ENCODE measurements around the gene TYMP.
A peak's percentile ranks its signal among the peaks of the same experiment; 100 is the strongest.
"Not testable (repeated sequence)": the region's sequence is repeated elsewhere in the genome, so short reads cannot be mapped to it uniquely, and the experiment has no call there.

TYMP gene

GRCh38 chr22:50537765-50538164 is 8.0 kb upstream of the TYMP start:
- DNase-seq, result no peak

- no peak for DNase-seq
Observed at GRCh38 chr22:50536226-50536625, 6.4 kb upstream of the TYMP start.

GRCh38 chr22:50535113-50535512 is 5.3 kb upstream of the TYMP start:
- DNase-seq, result no peak

DNA sequence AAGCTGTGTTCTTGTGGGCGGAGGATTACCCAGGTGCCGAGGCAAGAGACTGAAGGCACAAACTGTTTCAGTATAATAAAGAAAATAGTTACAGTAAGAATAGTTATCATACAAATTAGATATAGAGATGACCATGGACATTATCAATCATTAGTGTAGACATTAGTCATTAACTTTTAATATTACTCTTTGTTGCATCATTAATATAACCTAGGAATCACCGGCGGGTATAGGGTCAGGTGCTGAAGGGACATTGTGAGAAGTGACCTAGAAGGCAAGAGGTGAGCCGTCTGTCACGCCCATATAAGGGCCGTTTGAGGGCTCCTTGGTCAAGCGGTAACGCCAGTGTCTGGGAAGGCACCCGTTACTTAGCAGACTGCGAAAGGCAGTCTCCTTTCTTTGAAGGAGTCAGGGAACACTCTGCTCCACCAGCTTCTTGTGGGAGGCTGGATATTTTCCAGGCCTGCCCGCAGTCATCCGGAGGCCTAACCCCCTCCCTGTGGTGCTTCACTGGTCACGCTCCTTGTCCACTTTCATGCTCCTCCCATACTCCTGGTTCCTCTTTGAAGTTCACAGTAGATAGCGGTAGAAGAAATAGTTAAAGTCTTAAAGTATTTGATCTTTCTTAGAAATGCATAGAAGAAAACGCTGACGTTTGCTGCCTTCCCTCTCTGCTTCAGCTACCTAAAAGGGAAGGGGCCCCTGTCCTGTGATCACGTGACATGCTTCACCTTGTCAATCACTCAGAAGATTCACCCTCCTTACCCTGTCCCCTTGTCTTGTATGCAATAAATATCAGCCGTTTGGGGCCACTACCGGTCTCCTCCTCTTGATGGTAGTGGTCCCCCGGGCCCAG is 4.3 kb upstream of the TYMP start:
- not testable (repeated sequence) for DNase-seq

- no peak for DNase-seq
Observed at GRCh38 chr22:50532824-50533796, 3.3 kb upstream of the TYMP start.

GRCh38 chr22:50531962-50532674 is 2.3 kb upstream of the TYMP start:
- DNase-seq, result no peak

GRCh38 chr22:50531546-50531961 is 1.7 kb upstream of the TYMP start:
- no peak for DNase-seq

DNA sequence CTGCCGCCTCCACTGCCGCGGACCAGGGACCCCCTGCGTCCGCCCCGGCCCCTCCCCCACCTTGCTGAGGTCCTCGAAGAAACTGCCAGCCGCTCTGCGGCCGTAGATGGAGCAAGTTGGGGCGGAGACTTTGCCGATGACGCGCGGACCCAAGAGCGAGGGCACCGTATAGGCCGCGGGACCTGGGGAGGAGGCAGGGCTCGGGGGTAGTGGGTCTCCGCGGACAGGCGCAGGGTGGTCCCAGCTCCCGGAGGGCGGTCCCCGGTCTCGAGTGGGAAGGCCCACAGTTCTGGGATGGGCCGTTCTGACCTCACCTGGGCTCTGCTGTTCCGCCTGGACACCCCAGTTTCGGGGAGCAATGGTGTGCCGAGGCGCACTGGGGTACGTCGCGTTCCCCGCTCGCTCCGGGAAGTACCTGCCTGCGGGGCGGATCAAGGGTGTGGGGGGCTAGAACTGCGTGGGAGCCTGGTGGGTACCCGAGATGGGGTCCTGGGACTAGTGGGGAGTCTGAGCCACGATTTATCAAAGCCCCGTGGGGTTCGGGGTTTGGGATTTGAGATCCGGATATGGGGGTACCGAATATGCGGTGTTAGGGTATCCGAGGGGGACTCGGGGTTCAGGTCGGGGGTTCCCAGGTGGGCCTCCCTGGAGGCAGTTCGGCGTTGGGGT is 1.2 kb upstream of the TYMP start:
- no peak for DNase-seq

DNA sequence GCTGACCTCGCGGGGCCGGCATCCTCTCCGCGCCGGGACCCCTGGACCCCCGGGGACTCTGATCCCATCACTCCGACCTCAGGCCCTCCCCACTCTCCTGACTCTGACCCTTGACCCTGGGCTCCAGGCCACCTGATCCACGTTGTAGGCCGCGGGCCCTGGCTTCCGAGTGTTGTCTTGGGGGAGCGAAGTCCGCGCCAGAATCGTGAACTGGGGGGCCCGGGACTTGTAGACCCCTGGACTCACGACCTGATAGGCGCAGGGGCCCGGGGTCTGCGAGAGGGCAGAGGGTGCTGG is 716 bp upstream of the TYMP start:
- no peak for DNase-seq

GRCh38 chr22:50529416-50529896 is 356 bp downstream of the TYMP start:
- DNase-seq, result no peak

- DNase-seq, result no peak
Observed at GRCh38 chr22:50528682-50529415, 963 bp downstream of the TYMP start.

DNA sequence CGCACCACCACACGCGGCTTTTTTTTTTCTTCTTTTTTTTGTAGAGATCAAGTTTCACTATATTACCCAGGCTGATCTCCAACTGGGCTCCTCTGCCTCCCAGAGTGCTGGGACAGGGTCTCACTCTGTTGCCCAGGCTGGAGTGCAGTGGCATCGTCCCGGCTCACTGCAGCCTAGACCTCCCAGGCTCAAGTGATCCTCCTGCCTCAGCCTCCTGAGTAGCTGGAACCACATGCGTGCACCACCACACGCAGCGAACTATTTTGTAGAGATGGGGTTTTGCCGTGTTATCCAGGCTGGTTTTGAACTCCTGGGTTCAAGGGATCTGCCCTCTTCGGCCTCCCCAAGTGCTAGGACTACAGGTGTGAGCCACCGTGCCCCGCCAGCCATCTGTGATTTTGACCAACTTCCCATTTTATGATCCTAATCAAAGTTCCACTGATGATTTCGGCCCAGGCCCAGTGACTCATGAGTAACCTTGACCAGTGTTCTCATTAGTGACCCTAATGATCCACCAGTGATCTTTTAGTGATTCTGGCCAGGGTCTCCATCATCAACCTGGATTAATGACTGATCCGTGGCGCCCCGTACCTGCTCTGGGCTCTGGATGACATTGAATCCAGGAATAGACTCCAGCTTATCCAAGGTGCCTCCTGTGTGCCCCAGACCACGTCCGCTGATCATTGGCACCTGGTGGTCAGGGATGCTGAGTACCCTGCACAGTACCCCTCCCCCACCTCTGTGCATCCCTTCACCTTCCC is 1.7 kb downstream of the TYMP start:
- DNase-seq, result no peak

GRCh38 chr22:50526834-50527801 is 2.7 kb downstream of the TYMP start:
- no peak for DNase-seq

DNA sequence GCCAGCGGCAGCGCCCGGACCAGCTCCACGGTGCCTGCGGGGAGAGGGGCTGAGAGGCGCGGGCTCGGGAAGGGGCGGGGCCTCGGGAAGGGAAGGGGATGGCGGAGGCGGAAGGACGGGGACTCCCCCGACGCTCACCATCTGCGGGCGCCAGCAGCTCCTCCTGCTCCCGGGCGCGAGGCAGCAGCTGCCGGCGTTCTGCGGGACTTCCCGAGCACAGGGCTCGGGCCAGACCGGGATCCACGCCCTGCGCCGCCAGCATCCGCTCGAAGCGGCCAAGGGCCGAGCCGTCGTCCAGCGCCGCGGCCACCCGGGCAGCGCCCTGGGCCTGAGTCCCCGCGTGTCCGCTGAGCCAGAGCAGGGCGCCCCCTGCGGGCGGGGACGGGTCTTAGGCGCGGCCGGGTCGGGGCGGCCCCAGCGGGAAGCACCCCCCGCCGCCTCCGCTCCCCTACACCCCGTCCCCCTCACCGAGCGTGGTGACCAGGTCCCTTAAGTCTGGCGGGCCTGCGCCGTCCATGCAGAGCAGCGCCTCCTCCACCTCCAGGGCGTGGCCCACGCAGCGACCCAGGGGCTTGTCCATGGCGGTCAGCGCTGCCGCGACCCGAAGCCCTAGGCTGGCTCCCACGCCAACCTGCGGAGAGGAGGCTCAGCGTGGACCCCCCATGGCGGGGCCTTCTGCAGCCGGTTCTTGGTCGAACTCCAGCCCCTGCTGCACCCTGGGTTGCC is 3.5 kb downstream of the TYMP start:
- DNase-seq, result no peak

- no peak for DNase-seq
Observed at GRCh38 chr22:50525858-50526107, 4.0 kb downstream of the TYMP start.

DNA sequence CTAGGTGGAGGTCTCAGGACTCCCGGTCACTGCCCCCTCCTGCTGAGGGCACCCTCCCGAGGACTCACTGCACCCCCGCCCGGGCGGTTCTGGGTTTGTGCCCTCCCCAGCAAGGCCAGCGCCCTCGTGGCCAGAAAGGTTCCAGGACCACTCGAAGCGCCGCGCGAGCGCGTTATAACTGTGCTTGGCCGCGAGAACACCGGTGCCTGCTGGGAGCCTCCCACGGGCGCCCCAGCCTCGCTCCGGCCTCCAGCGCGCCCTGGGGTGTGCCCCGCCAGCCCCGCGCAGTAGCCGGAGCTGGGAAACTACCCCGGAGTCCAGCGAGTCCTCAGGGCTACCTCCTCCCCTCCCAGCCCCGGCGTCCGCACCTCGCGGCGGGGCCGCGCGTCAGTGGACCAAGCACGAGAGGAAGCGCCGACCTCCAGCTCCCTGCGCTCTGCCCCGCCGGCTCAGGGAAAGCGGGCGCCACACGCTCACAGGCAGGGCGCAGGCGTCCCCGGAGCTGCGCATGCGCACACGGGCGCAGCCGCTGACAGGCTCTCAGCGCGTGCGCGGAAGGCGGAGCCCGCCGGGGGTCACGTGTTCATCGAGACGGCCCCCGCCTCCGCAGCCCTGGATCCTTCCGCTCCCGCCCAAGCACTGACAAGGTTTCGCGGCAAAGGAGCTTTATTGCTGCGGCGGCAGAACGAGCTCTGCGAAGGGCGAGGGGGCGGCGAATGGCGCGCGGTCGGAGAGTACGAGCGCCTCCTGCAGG is 4.5 kb downstream of the TYMP start, which contains the start of gene SCO2:
Gene SCO2, minus strand, starts transcription at position 495 of the 754 bp plus-strand sequence. CDS start 1,187 bp downstream, outside the sequence.
- peak in 1 of 2 experiments; percentile 68 for DNase-seq

DNA sequence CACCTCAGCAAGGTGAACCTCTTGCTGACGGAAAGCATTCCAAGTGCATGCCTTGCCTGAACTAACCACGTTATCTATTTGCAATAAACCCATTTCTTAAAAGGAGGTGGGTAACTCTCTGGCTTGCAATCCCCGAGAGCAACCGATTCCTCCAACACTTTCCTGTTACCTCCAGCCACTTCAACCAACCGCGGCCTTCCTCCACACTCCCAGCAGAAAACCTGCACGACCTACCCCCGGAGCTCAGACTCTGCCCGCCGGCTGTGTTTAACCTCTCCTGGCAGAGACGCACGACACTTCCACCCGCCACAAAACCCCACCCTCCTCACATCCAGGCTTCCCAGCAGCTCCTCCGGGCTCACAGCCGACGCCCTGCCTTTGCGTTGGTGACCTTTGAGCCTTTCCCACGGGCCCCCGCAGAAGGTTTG is 5.1 kb downstream of the TYMP start:
- no peak for DNase-seq
